ENCODE results near the gene TUBA3D.
"Not testable (repeated sequence)": the region's sequence is repeated elsewhere in the genome, so short reads cannot be mapped to it uniquely, and the experiment has no call there.

The TUBA3D gene

GRCh38 chr2:131514408-131515166, 38.7 kb downstream of the TUBA3D start:
- DNase-seq (ENCODE audit: low spot score) = not testable (repeated sequence)

DNA sequence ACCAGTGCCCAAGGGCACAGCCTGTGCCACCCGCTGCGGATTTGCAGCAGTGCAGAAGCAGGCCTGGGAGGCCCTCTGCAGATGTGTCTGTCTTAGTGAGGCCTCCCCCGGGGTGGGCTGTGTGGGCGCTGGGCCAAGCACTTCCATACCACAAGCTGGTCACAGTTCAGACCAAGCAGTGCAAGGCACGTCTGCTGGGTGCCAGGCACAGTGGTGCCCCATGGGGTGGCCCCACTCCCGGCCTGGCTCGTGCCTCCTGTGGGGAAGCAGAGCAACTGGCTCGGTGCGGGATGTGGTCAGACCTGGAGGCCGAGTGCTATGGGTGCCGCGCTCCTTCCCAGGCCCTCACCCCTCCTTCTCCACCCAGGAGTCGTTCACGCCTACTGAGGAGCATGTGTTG, 39.3 kb downstream of the TUBA3D start:
- DNase-seq (ENCODE audit: low spot score) = not testable (repeated sequence)

- no peak for DNase-seq (ENCODE audit: low spot score)
Measured at GRCh38 chr2:131516011-131516410, 40.1 kb downstream of the TUBA3D start.

GRCh38 chr2:131516621-131517020, 40.7 kb downstream of the TUBA3D start:
- not testable (repeated sequence) for DNase-seq (ENCODE audit: low spot score)

DNA sequence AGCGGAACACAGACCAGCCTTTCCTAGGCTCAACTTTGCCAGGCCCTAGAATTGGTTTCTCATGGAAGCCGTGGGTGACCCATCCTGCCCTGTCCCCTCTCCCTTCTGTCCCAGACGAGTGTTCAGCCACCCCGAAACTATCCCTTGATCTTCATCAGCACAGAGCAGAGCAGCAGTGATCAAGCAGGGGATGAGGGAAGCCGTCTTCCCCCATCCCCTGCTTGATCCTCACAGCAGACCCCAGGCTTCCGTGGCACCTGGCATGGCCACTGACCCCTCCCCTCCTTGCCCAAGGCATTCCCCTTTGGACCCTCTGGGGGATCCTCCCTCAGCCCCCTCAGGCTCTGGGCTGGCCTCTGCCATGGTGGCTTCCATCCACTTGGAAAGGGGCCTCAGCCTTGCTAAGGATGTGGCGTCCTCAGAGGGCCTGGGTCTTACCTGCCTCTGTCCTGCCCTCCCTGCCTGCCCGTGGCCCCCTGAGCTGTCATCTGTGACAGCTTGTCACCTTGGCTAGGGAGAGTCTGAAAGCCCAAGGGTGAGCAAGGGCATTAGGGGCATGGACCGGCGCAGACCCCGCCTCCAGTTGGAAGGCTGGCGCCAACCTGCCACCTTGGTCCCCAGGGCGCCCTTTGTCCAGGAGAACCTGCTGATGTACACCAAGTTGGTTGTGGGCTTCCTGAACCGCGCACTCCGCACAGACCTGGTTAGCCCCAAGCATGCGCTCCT, 41.4 kb downstream of the TUBA3D start:
- no peak for DNase-seq (ENCODE audit: low spot score)

DNA sequence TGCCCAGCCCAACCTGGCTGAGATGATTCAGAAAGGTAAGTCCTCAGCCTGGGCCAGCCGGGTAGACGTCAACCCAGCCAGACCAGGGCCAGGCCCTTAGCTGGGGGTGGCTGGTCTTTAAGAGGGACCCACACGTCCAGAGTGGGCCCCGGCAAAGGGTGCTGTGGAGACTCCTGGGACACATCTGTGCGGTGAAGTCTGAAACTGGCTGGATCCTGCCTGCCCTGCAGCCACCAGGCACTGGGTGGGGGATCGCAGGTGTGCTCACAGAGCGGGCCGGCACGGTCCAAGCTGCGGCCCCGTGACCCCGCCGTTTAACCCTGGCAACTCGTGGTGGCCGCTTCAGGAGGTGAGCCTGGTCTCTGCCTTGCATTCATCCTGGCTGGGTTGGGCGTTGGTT, 41.9 kb downstream of the TUBA3D start:
- not testable (repeated sequence) for DNase-seq (ENCODE audit: low spot score)

DNA sequence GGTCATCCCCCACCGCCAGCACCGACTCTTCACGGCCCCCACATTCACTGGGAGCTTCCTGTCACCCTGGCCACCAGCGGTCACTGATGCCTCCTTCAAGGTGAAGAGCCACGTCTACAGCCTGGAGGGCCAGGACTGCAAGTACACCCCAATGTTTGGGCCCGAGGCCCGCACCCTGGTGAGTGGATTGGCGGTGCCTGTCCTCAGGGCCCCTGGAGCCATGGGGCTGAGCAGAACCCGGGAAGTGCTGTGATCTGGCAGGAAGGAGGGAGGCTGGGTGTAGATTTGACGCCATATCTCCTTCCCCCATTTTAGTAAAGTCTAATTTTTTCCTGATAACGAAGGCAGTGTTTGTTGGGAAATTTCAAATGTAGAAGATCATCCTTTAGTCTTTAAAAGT, 42.6 kb downstream of the TUBA3D start:
- DNase-seq (ENCODE audit: low spot score) = not testable (repeated sequence)

DNA sequence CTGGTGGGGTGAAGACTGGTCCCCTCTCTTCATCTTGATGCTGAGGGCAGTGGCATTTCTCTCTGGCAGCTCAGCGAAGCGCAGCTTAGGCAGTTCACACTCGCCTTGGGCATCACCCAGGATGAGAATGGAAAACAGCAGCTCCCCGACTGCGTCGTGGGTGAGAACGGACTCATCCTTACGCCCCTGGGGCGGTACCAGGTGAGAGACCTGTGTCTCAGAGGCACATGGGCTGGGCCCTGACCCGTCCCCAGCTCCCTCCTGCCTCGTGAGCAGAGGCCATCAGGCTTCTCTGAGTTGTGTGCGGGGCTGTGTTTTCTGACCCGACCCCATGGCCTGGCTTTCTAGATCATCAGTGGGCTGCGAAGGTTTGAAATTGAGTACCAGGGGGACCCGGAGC, 43.5 kb downstream of the TUBA3D start:
- DNase-seq (ENCODE audit: low spot score) = no peak

- not testable (repeated sequence) for DNase-seq (ENCODE audit: low spot score)
Measured at GRCh38 chr2:131519871-131520470, 44.1 kb downstream of the TUBA3D start.

- peak; percentile 33 for DNase-seq (ENCODE audit: low spot score)
Measured at GRCh38 chr2:131520526-131520925, 44.6 kb downstream of the TUBA3D start.

DNA sequence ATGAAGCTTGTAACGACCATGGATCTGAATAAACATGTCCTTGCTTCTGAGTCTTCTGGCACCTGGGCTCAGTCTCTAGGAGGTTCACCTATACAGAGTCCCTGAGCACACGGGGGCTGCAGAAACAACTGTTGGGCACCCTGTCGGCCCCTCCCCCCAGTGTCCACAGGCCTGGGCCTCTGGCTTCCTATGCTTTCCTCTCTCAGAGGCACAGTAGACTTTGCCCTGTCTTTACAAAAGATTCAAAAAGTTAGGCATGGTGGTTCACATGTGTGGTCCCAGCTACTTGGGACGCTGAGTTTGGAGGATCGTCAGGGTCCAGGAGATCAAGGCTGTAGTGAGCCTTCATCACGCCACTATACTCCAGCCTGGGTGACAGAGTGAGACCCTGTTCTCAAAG, 45.6 kb downstream of the TUBA3D start:
- not testable (repeated sequence) for DNase-seq (ENCODE audit: low spot score)

DNA sequence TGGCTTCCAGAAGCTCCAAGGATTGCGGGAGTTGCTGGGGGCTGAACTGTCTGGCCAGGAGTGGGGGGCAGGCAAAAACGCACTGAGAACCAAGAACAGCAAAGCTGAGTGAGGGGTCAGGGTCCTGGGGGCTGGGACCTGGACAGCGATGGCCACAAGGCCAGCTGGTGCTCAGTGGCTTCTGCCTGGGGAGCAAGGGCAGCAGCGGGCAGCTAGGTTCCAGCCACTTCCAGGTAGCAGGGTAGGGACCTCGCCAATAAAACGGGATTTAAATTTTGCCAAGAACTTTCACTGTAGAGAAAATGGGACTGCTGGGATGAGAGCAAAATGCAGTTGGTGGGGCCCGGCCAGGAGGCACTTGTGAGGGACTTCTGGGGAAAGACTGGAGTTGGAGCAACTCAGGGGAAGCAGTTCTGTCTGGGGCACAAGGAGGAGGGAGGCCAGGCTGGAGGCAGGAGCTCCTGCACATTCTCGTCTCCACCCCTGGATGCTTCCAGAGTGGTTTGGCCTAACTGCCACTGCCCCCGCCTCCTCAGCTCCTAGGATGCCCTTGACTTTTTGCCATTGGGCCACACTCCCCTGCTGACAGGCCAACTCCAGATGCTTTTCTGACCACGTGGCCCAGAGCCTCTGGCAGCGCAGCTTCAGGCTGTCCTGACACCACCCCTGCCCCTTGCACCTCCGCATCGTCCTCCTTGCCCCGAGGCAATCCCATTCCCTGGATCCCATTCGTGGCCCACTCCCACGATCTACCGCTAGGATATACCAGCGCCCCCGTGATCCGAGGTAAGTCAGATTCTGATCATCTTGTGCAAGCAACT, 46.3 kb downstream of the TUBA3D start:
- no peak for DNase-seq (ENCODE audit: low spot score)

DNA sequence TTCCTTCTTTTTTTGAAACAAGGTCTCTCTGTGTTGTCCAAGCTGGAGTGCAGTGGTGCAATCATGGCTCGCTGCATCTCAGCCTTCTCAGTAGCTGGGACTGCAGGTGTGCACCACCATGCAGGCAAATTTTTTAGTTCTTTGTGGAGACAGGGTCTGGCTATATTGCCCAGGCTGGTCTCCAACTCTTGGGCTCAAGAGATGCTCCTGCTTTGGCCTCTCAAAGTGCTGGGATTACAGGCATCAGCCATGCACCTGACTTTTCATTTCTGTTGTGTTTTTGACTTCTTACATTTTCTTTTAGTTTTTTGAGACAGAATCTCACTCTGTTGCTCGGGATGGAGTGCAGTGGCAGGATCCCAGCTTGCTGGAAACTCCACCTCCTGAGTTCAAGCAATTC, 49.3 kb downstream of the TUBA3D start:
- DNase-seq (ENCODE audit: low spot score) = not testable (repeated sequence)

- peak; percentile 23 for DNase-seq (ENCODE audit: low spot score)
Measured at GRCh38 chr2:131527131-131528001, 51.4 kb downstream of the TUBA3D start, which contains the start of gene CCDC74A. Gene CCDC74A (plus strand): TSS chr2:131527888. CDS start chr2:131527971, 83 bp downstream.

GRCh38 chr2:131528981-131529863, 53.3 kb downstream of the TUBA3D start:
- not testable (repeated sequence) for DNase-seq (ENCODE audit: low spot score)

DNA sequence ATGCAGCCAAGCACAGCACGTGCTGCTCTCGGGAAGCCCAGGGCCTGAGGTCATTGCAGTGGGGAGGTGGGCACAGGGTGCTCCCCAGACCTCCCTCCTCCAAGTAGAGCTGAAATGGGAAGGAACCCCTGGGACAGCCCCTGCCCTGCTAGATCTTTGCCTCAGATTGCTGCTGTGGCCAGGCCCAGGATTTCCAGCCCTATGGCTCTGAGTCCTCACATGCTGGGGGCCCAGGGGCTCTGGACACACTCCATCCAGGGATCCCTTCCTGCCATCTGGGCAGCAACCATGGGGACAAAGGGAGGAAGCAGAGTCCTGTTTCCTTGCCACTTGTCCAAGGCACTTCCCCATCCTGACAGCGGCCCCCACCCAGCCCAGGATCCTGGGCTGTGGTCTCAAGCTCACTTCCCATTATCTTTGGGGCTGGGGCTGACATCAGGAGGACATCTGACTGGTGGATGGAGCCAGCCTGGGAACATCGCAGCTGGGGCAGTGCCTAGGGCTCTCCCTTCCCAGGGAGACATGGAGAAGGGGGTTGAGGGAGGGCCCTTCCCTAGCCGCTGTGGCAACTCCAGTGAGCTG, 54.0 kb downstream of the TUBA3D start:
- DNase-seq (ENCODE audit: low spot score) = not testable (repeated sequence)

DNA sequence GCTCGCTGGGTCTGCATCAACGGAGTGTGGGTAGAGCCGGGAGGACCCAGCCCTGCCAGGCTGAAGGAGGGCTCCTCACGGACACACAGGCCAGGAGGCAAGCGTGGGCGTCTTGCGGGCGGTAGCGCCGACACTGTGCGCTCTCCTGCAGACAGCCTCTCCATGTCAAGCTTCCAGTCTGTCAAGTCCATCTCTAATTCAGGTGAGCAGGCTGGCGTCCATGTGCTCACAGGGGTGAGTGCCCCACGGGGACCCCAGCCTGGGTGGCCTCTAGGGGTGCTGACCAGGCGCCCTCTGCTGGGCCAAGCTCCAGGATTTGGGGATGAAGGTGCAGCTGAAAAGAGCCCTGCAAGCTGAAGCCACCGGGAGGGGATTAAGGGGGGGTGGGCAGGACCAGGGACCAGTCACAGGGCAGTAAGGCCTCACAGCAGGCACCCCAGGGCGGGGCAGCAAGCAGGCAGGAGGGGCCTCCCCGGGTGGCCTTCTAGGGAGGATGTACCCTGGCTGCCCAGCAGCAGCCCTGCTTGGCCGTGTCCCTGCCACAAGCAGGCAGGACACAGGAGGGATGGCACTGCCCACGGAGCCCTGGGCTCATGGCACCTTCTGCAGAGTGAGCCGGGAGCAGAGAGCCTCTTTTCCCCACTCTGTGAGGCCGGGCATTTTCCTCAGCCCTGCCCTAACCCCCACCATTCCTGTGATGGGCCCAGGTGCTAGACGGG, 54.9 kb downstream of the TUBA3D start:
- not testable (repeated sequence) for DNase-seq (ENCODE audit: low spot score)

GRCh38 chr2:131531547-131532185, 55.7 kb downstream of the TUBA3D start:
- DNase-seq (ENCODE audit: low spot score) = not testable (repeated sequence)

Measured in putamen (tissue), 1 donor.